Measurements from ENCODE around the gene GPR146.

GPR146 gene

DNA sequence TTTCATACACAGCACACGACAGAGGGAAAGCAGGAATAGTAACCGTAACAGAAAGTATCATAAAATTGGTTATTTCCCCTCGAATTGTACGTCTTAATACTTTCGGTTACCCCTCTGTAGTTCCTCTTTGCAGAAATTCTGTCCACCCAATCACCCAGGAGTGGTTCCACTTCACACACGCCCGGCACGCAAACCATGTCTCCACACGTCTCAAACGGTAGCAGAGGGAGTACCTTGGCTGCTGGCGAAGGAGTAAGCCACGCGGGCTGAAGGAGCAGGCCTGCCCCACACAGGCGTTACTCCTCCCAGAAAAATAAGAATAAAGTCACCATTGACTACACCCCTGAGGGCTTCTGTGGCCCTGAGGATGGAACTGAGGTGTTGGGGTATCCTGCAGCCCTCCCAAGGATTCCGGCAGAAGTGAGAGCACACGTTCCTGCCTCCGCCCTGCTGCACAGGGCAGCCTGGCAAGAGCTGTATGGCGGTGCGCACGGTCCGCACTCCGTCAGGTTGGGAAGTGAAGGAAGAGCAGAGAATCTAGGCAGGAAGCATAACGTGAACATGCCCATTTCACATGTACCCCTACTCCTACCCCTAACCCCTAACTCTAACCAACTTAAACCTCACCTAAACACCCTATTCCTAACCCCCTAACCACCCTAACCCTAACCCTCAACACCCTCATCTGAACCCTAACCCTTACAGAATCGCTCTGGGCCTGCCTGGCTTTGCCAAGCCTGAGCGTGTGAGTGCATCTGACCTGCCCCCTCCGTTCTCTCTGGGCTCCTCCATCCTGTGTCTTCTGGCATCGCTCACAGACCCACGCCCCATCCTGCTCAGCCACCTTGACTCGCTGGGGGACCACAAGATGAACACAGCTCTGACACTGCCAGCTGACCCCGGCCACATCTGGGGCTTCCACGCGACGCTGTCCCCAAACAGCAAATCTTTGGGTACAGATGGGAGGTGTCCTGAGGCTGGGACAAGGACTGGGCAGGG is 18.2 kb downstream of the GPR146 start:
- H3K9me3 ChIP-seq (ENCODE audit: control insufficient read depth, low read length): no peaks in the 10 kb centered on the region
- H3K4me3 ChIP-seq (ENCODE audit: low read length): no peak overlapping the region
- H3K36me3 ChIP-seq (ENCODE audit: control insufficient read depth, insufficient read depth, low read length): no peaks in the 10 kb centered on the region
- peaks cover 24% of the 10 kb centered on the region for H3K4me1 ChIP-seq (ENCODE audit: control insufficient read depth, insufficient read depth, low read length)
- no peak overlapping the region for H3K9ac ChIP-seq (ENCODE audit: low read length)
- H3K27me3 ChIP-seq (ENCODE audit: control insufficient read depth, insufficient read depth, low read length): peaks cover 8% of the 10 kb centered on the region

DNA sequence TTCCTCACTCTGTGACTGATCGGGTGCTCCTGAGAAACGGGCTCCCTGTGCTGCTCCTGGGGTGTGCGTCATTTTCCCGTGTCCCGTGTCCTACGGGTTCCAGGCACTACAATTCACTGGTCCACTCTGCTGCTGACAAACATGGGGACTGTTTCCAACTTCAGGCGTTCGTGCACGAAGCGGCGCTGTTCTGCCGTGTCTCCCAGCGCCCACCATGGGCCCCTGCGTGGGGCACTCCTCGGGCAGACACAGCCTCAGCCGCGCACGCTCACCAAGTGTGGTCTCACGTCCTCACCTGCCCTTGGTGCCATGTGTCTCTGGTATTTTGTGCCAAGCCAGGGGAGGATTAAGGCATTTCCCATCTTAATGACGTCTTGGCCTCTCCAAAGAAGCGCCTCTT is 19.0 kb downstream of the GPR146 start:
- H3K4me3 ChIP-seq (ENCODE audit: low read length): no peak overlapping the region
- H3K9me3 ChIP-seq (ENCODE audit: control insufficient read depth, low read length): no peaks in the 10 kb centered on the region
- no peaks in the 10 kb centered on the region for H3K36me3 ChIP-seq (ENCODE audit: control insufficient read depth, insufficient read depth, low read length)
- H3K9ac ChIP-seq (ENCODE audit: low read length): no peak overlapping the region
- peaks cover 8% of the 10 kb centered on the region for H3K27me3 ChIP-seq (ENCODE audit: control insufficient read depth, insufficient read depth, low read length)
- peaks cover 24% of the 10 kb centered on the region for H3K4me1 ChIP-seq (ENCODE audit: control insufficient read depth, insufficient read depth, low read length)

DNA sequence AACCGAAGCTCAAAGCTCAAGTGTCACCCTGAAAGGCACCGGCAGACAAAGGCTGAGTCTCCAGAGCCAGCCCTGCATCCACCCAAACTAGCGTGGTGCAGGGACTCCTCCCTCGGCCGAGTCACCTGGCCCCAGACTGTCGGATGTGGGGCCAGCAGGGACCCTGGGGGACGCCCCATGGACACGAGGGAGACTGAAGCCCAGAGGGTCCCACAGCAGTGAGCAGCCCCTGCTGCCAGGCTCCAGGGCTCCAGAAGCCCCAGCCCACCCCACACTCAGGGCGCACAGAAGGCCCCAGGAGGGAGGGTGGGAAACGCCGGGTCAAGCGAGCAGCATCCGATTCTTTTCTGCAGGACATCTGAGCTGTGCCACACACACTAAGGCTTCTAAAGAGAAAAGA is 20.2 kb downstream of the GPR146 start:
- H3K9me3 ChIP-seq (ENCODE audit: control insufficient read depth, low read length): no peaks in the 10 kb centered on the region
- H3K4me3 ChIP-seq (ENCODE audit: low read length): no peak overlapping the region
- peaks cover 24% of the 10 kb centered on the region for H3K4me1 ChIP-seq (ENCODE audit: control insufficient read depth, insufficient read depth, low read length)
- peaks cover 8% of the 10 kb centered on the region for H3K27me3 ChIP-seq (ENCODE audit: control insufficient read depth, insufficient read depth, low read length)
- H3K9ac ChIP-seq (ENCODE audit: low read length): no peak overlapping the region
- H3K36me3 ChIP-seq (ENCODE audit: control insufficient read depth, insufficient read depth, low read length): no peaks in the 10 kb centered on the region

DNA sequence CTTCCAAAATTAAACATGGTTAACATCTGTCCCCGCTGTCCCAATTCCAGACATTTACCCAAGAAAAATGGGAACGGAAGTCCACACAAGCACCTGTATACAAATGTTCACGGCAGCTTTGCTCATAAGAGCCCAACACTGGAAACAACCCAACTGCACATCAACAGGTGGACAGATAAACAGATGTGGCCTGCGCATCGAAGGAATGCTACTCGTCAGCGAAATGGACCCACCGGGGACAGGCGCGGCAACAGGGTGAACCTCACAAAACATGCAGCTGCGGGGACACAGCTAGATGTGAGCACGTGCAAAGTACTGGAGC is 20.9 kb downstream of the GPR146 start:
- Histone ChIP-seq H3K36me3 (ENCODE audit: control insufficient read depth, insufficient read depth, low read length) (no peaks in the 10 kb centered on the region), H3K4me3 (ENCODE audit: low read length) (no peak overlapping the region), H3K9me3 (ENCODE audit: control insufficient read depth, low read length) (no peaks in the 10 kb centered on the region), H3K4me1 (ENCODE audit: control insufficient read depth, insufficient read depth, low read length) (peaks cover 21% of the 10 kb centered on the region), H3K27me3 (ENCODE audit: control insufficient read depth, insufficient read depth, low read length) (peaks cover 8% of the 10 kb centered on the region), H3K9ac (ENCODE audit: low read length) (no peak overlapping the region)

DNA sequence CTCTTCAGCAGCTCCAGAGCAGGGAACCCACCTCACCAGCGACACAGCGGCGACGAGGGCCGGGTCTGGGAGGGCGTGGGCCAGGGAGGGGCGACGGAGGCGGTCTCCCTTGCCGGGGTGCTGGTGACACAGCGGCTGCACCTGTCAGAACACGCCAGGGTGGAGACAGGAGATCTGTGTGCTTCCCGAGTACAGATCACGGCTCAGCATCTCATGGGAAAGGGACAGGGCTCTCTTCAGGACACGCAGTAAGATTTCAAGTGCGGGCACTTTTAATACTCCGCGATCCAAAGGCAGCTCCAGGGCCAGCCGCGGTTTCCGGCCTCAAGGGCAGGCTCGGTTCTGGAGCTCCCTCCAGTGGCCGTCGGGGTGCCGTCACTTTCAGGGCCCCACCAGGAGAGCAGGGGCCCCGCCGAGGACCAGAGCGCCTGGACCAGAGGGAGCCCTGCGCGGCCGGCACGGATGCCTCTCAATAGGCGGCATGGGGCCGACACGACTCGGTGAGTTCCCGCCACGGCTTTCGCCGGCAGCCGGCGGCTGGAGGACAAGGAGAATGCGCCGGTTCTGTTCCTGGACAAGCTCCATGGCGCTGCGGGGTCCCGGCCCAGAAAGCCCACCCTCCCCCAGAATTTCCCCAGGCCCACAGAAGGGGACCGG is 21.4 kb downstream of the GPR146 start:
- Histone ChIP-seq H3K9me3 (ENCODE audit: control insufficient read depth, low read length) (no peaks in the 10 kb centered on the region), H3K4me1 (ENCODE audit: control insufficient read depth, insufficient read depth, low read length) (peaks cover 16% of the 10 kb centered on the region), H3K36me3 (ENCODE audit: control insufficient read depth, insufficient read depth, low read length) (no peaks in the 10 kb centered on the region), H3K27me3 (ENCODE audit: control insufficient read depth, insufficient read depth, low read length) (peaks cover 8% of the 10 kb centered on the region), H3K4me3 (ENCODE audit: low read length) (no peak overlapping the region), H3K9ac (ENCODE audit: low read length) (no peak overlapping the region)

DNA sequence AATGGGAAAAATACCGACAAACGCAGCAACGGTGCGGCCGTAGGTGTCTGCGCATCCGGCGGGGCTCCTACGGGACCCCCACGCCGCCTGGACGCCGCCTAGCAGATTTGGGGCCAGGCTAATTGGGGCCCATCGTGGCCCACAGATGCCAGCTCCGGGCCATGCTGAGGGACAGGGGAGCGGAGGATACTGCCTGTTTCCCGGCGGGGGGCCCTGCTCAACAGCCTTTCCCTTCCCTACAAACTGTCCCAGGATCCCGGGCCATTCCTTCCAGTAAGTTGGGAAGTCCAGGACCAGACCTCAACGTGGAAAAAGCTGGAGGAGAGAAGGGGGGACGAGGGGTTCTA is 21.9 kb downstream of the GPR146 start:
- no peak overlapping the region for H3K9ac ChIP-seq (ENCODE audit: low read length)
- no peaks in the 10 kb centered on the region for H3K36me3 ChIP-seq (ENCODE audit: control insufficient read depth, insufficient read depth, low read length)
- no peaks in the 10 kb centered on the region for H3K9me3 ChIP-seq (ENCODE audit: control insufficient read depth, low read length)
- H3K27me3 ChIP-seq (ENCODE audit: control insufficient read depth, insufficient read depth, low read length): peaks cover 8% of the 10 kb centered on the region
- no peak overlapping the region for H3K4me3 ChIP-seq (ENCODE audit: low read length)
- peaks cover 11% of the 10 kb centered on the region for H3K4me1 ChIP-seq (ENCODE audit: control insufficient read depth, insufficient read depth, low read length)

DNA sequence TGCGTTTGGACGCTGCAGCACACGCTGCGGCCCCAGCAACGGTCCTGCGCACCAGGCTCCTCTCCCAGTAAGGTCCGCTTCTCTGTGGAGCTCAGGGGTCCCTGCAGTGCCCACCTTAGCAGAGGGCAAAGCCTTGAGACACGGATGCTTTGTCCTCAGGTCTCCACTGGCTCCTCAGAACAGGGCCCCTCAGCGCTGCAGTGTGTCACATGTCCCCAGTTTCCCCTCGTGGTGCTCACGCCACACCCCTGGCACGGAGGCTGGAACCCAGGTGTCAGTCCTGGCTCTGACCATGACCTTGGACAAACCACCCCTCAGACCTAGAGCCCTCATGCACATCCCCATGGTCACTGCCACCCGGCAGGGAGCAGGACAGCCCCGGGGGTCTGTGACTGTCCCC is 23.7 kb downstream of the GPR146 start:
- Histone ChIP-seq H3K27me3 (ENCODE audit: control insufficient read depth, insufficient read depth, low read length) (peaks cover 8% of the 10 kb centered on the region), H3K9ac (ENCODE audit: low read length) (no peak overlapping the region), H3K36me3 (ENCODE audit: control insufficient read depth, insufficient read depth, low read length) (no peaks in the 10 kb centered on the region), H3K9me3 (ENCODE audit: control insufficient read depth, low read length) (no peaks in the 10 kb centered on the region), H3K4me3 (ENCODE audit: low read length) (no peak overlapping the region), H3K4me1 (ENCODE audit: control insufficient read depth, insufficient read depth, low read length) (peaks cover 10% of the 10 kb centered on the region)

DNA sequence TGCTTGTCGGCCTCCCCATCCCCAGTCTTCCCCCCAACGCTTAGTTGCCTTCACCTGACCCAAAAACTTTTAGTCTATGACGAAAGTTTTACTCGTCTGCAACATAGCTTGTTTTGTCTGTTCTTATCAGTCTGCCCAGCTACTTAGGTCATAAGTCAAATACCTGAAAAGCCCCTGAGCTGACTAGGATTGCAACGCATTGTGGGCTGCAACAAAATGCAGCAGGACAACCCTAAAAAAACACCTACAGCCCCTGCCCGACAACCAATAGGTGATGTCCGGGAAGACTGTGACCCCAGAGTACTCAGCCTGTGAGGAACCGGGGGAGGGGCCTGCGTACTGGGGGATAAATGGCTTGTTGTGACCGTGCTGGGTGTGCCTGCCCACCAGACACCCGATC is 24.3 kb downstream of the GPR146 start:
- H3K36me3 ChIP-seq (ENCODE audit: control insufficient read depth, insufficient read depth, low read length): no peaks in the 10 kb centered on the region
- H3K4me3 ChIP-seq (ENCODE audit: low read length): no peak overlapping the region
- H3K27me3 ChIP-seq (ENCODE audit: control insufficient read depth, insufficient read depth, low read length): peaks cover 8% of the 10 kb centered on the region
- peaks cover 10% of the 10 kb centered on the region for H3K4me1 ChIP-seq (ENCODE audit: control insufficient read depth, insufficient read depth, low read length)
- no peak overlapping the region for H3K9ac ChIP-seq (ENCODE audit: low read length)
- no peaks in the 10 kb centered on the region for H3K9me3 ChIP-seq (ENCODE audit: control insufficient read depth, low read length)

DNA sequence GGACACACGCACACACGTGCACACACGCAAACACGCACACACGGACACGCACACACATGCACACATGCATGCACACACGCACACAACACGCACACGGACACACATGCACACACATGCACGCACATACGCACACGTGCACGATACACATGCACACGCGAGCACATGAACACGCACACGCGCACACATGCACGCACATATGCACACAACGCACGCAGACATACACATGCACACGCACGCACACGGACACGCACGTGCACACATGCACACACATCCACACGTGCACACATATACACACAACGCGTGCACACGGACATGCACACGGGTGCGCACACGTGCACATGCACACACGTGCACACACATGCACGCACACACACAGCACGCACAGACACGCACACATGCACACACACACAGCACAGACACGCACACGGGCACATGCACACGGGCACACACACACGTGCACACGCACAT is 26.2 kb downstream of the GPR146 start:
- H3K4me1 ChIP-seq (ENCODE audit: control insufficient read depth, insufficient read depth, low read length): peaks cover 6% of the 10 kb centered on the region
- no peak overlapping the region for H3K4me3 ChIP-seq (ENCODE audit: low read length)
- no peaks in the 10 kb centered on the region for H3K27me3 ChIP-seq (ENCODE audit: control insufficient read depth, insufficient read depth, low read length)
- no peaks in the 10 kb centered on the region for H3K9me3 ChIP-seq (ENCODE audit: control insufficient read depth, low read length)
- no peak overlapping the region for H3K9ac ChIP-seq (ENCODE audit: low read length)
- no peaks in the 10 kb centered on the region for H3K36me3 ChIP-seq (ENCODE audit: control insufficient read depth, insufficient read depth, low read length)

DNA sequence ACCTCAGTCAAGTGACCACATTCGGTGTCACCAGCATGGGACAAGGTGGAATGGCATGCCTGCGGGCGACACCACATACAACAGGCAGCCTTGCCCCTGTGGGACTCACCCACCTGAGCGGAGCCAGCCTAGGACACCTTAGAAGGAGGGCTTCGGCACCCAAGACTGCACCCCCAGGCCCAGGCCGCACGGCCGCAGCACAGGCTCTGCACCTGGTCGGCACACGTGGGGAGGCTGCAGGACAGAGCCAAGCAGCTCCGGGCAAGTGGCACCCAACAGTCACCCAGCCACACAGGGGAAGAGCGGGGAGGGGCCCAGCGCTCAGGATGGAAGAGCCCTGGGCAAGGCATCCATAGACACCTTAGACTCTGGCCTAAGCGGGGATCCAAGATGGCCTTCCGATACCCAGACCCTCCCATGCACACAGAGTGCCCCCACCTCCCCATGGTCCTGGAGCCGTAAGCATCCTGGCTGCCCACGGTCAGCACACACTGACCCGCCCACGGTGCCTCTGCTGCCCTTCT is 27.4 kb downstream of the GPR146 start:
- Histone ChIP-seq H3K9ac (ENCODE audit: low read length) (no peak overlapping the region), H3K4me3 (ENCODE audit: low read length) (no peak overlapping the region)

DNA sequence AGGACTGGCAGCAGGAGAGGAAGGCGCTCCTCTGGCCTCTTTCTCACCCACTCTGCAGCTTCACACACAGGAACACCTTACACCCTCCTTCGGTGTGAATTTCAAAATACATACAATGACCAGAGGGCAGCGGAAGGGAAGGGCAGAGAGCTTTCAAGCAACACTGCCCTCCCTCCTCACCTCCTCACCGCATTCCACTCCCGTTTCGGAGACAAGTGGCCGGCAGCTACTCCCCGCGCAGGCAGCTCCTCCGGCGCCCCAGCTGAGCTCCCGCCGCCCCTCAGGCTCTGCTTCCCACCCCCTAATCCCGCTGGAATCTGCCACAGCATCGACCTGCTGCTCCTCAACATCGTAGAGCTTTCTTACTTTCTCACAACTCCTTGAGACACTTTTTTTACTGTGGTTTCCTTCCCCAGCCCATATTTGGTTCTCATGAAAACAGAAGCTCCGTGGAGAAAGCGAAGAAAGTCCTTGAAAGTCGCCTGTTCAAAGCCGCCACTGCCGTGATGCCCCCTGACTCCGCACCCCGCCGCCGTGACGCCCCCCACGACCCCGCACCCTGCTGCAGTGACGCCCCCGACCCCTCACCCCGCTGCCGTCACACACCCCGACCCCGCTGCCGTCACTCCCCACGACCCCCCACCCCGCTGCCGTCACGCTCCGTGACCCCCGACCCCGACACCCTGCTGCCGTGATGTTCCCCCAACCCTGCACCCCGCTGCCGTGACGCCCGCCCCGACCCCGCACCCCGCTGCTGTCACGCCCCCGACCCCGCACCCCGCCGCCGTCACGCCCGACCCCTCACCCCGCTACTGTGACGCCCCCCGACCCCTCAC is 29.0 kb downstream of the GPR146 start:
- Histone ChIP-seq H3K4me1 (ENCODE audit: control insufficient read depth, insufficient read depth, low read length) (peaks cover 13% of the 10 kb centered on the region), H3K9ac (ENCODE audit: low read length) (no peak overlapping the region)

More for the DNA sequence above, 27.4 kb downstream of the GPR146 start:
- H3K4me1 ChIP-seq (ENCODE audit: control insufficient read depth, insufficient read depth, low read length): peaks cover 11% of the 10 kb centered on the region
- no peaks in the 10 kb centered on the region for H3K27me3 ChIP-seq (ENCODE audit: control insufficient read depth, insufficient read depth, low read length)
- H3K9me3 ChIP-seq (ENCODE audit: control insufficient read depth, low read length): no peaks in the 10 kb centered on the region
- H3K36me3 ChIP-seq (ENCODE audit: control insufficient read depth, insufficient read depth, low read length): no peaks in the 10 kb centered on the region

More for the DNA sequence above, 29.0 kb downstream of the GPR146 start:
- Histone ChIP-seq H3K4me3 (ENCODE audit: low read length) (no peak overlapping the region), H3K36me3 (ENCODE audit: control insufficient read depth, insufficient read depth, low read length) (no peaks in the 10 kb centered on the region), H3K9me3 (ENCODE audit: control insufficient read depth, low read length) (no peaks in the 10 kb centered on the region), H3K27me3 (ENCODE audit: control insufficient read depth, insufficient read depth, low read length) (no peaks in the 10 kb centered on the region)

All from mucosa of stomach (tissue), 1 donor.